LNCaP clone FGC (cell line): ENCODE measurements around the gene ZNF451.

Experiments used
- DNase-seq: peaks from one replicate; pipeline ENCODE4 v3.0.0-alpha.2; 2011; ENCODE audit warnings: low read depth
- H3K4me3 ChIP-seq: 2 replicates; pipeline ENCODE4 v1.5.1; 2011; ENCODE audit warnings: mild to moderate bottlenecking, low read depth, low read length, control low read depth
- CTCF ChIP-seq: IDR thresholded peaks from 2 replicates; pipeline ENCODE4 v1.5.1; 2012; ENCODE audit warnings: mild to moderate bottlenecking; ENCODE audit not compliant: control insufficient read depth, insufficient read depth; ENCODE audit errors: extremely low read depth

The ZNF451 gene

GRCh38 chr6:57158658-57159057 lies 68.7 kb downstream of the ZNF451 start:
- H3K4me3 ChIP-seq, result no peak overlapping the region
- TF ChIP-seq CTCF, result no peak
- no peak for DNase-seq

- TF ChIP-seq CTCF, result no peak
Observed at GRCh38 chr6:57159127-57159526, 69.1 kb downstream of the ZNF451 start.

GRCh38 chr6:57162028-57162427 lies 72.0 kb downstream of the ZNF451 start:
- no peak for DNase-seq
- H3K4me3 ChIP-seq, result no peak overlapping the region
- TF ChIP-seq CTCF, result no peak

More at GRCh38 chr6:57159127-57159526, 69.1 kb downstream of the ZNF451 start:
- no peak for DNase-seq
- no peak overlapping the region for H3K4me3 ChIP-seq

GRCh38 chr6:57162516-57162915 lies 72.5 kb downstream of the ZNF451 start:
- DNase-seq, result no peak
- no peak for TF ChIP-seq CTCF
- no peak overlapping the region for H3K4me3 ChIP-seq

GRCh38 chr6:57163956-57164355 lies 74.0 kb downstream of the ZNF451 start:
- TF ChIP-seq CTCF, result no peak
- DNase-seq, result no peak
- no peak overlapping the region for H3K4me3 ChIP-seq

GRCh38 chr6:57165080-57165479 lies 75.1 kb downstream of the ZNF451 start:
- no peak for DNase-seq
- no peak overlapping the region for H3K4me3 ChIP-seq
- no peak for TF ChIP-seq CTCF
